HG03469 (cell line): Measurements from ENCODE around the gene ZNF764.

Experiments
- ATAC-seq: cut with Tn5 transposase; IDR thresholded peaks from one replicate; pipeline ENCODE4 v1.9.1; 2021; ENCODE audit warnings: mild to moderate bottlenecking, moderate library complexity, moderate number of reproducible peaks; ENCODE audit not compliant: unreplicated experiment

The ZNF764 gene

DNA sequence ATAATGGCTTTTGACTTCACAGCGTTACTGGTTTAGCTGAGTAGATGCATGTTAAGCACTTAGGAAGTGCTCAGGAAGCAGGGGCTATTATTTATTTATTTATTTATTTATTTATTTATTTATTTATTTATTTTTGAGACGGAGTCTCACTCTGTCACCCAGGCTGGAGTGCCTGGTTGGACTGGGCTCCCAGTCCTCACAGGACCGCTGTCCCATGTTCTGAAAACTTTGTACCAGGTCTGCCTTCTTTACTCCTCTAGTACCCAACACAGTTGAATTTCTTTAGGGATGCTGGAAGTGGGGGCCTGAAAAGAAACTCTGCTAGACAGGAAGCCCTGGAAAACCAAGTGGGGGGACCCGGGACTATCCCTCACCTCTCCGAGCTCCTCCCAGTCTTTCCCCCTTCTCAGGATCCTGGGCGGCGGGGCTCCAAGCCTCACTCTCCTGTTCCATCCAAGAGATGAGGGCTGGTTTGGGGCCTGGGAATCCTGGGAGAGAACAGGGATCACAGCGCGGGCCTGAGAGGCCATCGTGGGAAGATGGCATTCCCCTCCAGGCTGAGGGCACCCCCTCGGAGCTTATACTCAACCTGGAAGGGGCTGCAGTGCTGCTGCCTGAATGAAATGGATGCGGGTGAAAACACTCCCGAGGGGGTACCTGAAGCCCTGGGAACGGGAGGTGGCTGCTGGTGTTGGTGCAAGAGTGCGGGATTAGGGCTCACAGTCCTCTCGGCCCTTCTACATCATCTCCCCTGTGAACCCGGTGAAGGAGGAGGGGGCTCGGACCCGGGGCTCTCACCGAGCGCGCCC is 12.7 kb upstream of the ZNF764 start:
- no peak for ATAC-seq

GRCh38 chr16:30569746-30570635 is 11.8 kb upstream of the ZNF764 start:
- ATAC-seq = no peak

DNA sequence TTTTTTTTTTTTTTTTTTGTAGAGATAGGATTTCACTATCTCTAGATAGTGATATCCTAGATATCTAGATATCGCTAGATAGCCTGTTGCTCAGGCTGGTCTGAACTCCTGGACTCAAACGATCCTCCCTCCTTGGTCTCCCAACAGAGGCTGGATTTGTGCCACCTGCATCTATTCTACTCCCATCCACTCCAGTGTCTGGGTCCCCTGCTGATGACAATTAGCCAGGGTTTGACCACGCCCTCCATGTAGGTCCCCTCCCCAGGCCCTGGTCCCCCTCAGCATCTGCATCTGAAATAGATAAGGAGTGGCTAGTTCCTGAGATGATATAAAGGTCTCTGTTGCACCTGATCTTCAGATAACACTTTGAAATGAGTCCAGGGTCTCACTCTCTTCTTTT is 11.1 kb upstream of the ZNF764 start:
- no peak for ATAC-seq

DNA sequence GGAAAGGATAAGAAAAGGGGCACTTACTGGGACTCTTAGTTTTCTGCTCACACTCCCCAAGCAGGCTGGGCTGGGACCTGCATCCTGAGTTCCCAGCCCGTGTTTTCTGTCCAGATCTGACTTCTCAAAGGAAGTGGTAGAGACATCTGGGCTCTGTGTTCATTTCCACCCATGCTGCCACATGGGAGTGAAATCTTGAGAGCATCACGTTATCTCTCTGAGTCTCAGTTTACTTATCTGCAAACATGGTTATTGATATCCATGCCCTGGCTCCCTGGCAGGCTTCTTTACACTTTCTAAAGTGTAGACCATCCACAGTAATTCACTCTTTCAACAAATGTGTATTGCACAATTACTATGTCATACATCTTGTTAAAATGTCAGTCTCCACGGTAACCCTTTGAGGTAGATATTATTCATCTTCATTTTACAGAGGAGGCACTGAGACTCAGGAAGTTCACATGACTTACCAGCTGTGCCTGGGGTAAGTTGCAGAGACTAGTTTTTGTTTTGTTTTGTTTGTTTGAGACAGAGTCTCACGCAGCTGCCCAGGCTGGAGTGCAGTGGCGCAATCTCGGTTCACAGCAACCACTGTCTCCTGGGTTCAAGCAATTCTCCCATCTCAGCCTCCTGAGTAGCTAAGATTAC is 9.9 kb upstream of the ZNF764 start:
- ATAC-seq = no peak

- no peak for ATAC-seq
These were observed 9.2 kb upstream of the ZNF764 start for GRCh38 chr16:30567160-30567990.

DNA sequence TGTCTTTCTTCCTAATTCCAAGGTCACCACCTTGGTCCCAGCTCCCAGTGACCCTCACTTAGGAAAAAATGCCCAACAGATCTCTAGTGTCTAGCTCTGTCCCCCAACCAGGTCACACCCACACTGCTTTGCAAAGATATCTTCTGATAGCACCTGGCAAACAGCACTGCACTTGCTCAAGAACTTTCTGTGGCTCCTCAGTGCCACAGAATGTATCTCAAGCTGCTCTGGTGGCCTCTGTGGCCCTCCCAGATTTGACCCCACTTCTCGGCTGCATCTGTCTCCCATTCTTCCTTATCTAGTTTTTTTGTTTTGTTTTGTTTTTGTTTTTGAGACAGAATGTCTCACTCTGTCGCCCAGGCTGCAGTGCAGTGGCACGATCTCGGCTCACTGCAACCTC is 8.4 kb upstream of the ZNF764 start:
- ATAC-seq = no peak

GRCh38 chr16:30565984-30566383 is 7.8 kb upstream of the ZNF764 start:
- ATAC-seq = no peak

- no peak for ATAC-seq
These were observed 7.4 kb upstream of the ZNF764 start for GRCh38 chr16:30565526-30565925.

DNA sequence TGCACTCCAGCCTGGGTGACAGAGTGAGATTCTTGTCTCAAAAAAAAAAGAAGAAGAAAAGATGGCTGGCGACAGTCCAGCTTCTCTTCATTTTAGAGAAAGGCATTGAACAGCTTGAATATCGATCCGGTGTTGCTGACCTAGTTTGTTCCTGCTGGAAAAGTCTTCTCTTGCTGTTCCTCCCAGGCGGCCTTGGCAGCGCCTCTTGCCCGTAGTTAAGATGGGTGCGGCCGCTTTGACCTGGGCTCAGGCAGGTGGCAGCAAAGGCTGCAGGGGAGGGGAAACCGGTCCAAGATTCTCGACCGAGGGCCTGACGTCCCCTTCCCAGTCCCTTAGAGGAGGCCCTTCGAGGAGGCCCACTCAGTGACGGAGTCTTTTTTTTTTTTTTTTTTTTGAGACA is 3.8 kb upstream of the ZNF764 start:
- no peak for ATAC-seq

DNA sequence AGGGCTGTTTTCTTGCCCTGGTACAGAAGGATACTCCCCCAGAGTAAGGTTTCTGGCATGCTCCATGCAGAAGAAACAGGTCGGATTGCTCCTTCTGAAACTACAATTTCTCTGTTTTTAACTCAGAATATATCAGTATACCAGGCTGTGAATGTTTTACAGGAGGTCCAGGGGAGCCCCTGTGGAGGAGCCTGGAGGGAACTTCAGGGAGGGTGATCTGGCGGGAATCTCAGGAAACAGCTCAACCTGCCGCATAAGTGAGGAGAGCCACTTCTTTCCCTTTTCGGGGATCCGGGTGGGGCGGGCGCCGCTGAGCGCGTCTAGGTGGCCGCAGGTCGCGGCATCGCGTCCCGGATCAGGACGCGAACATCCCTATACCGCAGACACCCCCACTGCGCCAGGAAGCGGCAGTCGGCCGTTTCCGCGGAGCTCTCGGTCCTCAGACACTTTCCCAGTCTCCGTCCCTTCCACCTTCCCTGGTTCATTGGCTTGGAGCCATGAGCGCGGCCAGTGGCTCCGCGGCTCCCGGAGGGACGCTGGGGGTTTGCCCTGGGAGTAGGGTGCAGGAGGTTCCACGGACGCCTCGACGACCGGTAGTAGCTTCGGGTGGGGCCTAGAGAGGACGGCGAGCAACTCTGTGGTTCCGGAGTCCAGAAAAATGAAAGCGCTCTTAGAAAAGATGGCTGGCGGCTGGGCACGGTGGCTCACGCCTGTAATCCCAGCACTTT is 3.1 kb upstream of the ZNF764 start:
- no peak for ATAC-seq

DNA sequence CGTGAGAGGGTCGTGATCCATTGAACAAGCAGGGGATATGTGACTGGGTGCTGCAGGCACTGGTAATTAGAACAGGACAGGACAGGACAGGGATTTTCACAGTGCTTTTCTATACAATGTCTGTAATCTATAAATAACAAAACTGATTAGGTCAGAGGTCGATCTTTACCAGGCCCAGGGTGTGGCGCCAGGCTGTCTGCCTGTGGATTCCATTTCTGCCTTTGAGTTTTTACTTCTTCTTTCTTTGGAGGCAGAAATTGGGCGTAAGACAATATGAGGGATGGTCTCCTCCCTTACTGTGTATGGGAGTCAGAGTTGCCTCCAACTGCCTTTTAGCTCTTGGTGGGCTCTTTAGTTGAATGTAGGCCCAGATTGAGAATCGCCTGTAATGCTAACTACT is 1.5 kb upstream of the ZNF764 start:
- no peak for ATAC-seq

GRCh38 chr16:30558789-30559377 is 709 bp upstream of the ZNF764 start:
- ATAC-seq = no peak

DNA sequence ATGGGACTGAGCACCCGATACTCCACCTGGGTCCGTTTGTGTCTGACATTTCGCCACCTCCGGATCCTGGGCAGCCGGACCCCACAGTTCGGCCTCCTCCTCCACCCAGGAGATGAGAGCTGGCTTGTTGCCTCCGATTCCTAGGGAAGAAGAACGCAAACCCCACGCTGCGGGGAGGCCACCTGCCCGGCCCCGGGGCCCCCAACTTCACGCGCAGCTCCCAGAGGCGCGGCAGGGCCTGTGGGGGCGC is 542 bp downstream of the ZNF764 start:
- ATAC-seq = no peak

DNA sequence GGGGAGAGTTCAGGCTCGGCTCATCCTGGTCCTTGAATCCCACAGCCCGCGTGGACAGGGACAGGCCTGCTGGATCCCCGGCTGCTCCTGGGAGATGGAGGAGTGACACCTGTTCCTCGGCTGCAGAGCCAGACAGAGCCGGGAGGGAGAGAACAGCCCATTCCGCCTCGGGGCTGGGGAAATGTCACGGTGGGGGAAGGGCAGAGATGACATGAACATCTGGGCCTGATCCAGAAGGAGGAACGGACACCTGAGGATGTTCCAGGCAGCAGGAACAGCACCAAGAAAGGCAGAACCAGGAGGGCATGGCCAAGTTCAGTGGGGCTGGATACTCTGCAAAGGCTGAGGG is 2.1 kb downstream of the ZNF764 start:
- no peak for ATAC-seq

DNA sequence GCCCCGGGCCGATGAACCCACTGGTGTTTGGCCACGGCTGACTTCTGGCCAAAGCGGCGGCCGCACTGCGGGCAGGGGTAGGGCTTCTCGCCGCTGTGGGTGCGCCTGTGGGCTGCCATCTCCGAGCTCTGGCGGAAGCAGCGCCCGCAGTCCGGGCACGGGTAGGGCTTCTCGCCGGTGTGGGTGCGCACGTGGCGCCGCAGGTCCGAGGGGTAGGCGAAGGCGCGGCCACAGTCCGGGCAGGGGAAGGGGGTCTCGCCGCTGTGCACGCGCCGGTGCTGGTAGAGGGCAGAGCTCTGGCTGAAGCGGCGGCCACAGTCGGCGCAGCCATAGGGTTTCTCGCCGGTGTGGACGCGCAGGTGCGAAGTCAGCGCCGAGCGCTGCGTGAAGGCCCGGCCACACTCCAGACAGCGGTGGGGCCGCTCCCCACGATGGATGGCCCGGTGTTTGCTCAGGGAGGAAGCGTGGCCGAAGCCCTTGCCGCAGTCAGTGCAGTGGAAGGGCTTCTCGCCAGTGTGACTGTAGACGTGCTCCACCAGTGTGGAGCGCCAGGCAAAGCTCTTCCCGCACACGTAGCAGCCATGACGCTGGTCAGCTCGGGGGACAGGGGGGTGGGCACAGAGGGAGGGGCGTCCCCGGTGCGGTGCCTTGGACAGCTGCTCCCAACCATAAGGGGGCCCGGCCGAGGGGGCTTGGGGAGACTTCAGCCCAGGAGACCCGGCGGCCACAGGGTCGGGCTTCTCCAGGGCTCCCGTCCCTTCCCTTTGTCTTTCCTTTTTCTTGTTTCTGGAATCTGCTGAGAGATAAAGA is 2.7 kb downstream of the ZNF764 start:
- ATAC-seq = no peak

- ATAC-seq = no peak
These were observed 3.4 kb downstream of the ZNF764 start for GRCh38 chr16:30554557-30555314.

GRCh38 chr16:30553393-30553899 is 4.7 kb downstream of the ZNF764 start:
- ATAC-seq = no peak

DNA sequence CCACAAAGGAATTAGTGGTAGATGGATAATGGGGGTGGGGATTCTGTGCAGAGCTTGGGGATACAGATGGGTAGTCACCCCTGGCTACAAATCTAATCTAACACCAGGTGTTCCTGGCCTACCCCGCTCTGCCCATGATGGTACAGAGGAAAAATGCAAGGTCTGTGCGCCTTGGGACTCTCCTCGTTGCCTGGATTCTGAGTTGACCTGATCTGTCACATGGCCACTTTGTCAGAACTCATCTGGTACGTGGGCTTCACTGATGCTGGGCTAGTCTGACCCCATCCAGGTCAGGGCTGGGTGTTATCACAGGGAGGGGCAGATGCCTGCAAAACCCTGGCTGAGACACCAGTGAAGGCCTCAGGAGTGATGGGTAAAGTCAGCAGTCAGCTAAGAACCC is 5.2 kb downstream of the ZNF764 start:
- ATAC-seq = no peak
